OCI-LY3 (cell line): ENCODE measurements around the gene CCDC83.

Experiments used
- EZH2phosphoT487 ChIP-seq: fragments of 200-600 bp; shearing (Covaris generic); IDR thresholded peaks from 2 replicates; pipeline ENCODE4 v1.6.1; 2018; ENCODE audit warnings: antibody characterized with exemption, mixed run types, low read depth
- TF ChIP-seq, protein P1 (sequence below): fragments of 200-600, 300-600 bp; sonication (generic); IDR thresholded peaks from 2 replicates; pipeline ENCODE4 v1.5.1; 2014; ENCODE audit warnings: antibody characterized with exemption, low read length, low read depth

DNA sequence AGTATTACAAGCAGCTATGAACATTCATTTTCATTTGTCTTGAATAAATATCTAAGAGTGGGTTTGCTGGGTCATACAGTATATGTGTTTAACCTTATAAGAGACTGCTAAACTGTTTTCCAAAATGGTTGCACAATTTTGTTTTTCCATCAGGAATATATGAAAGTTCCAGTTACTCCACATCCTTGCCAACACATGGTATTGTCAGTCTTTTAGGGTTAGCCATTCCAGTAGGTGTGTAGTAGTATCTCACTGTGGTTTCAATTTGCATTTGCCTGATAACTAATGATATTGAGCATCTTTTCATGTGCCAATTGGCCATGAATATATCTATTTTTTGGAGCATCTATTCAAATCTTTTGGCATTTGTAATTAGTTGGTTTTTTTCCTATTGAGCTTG lies 7.7 kb upstream of the CCDC83 start:
- TF ChIP-seq, protein P1, sequence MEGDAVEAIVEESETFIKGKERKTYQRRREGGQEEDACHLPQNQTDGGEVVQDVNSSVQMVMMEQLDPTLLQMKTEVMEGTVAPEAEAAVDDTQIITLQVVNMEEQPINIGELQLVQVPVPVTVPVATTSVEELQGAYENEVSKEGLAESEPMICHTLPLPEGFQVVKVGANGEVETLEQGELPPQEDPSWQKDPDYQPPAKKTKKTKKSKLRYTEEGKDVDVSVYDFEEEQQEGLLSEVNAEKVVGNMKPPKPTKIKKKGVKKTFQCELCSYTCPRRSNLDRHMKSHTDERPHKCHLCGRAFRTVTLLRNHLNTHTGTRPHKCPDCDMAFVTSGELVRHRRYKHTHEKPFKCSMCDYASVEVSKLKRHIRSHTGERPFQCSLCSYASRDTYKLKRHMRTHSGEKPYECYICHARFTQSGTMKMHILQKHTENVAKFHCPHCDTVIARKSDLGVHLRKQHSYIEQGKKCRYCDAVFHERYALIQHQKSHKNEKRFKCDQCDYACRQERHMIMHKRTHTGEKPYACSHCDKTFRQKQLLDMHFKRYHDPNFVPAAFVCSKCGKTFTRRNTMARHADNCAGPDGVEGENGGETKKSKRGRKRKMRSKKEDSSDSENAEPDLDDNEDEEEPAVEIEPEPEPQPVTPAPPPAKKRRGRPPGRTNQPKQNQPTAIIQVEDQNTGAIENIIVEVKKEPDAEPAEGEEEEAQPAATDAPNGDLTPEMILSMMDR: no peak
- no peak for TF ChIP-seq EZH2phosphoT487
